Measurements from ENCODE around the gene METTL9.
"Not testable (repeated sequence)": the region's sequence is repeated elsewhere in the genome, so short reads cannot be mapped to it uniquely, and the experiment has no call there.

DNA sequence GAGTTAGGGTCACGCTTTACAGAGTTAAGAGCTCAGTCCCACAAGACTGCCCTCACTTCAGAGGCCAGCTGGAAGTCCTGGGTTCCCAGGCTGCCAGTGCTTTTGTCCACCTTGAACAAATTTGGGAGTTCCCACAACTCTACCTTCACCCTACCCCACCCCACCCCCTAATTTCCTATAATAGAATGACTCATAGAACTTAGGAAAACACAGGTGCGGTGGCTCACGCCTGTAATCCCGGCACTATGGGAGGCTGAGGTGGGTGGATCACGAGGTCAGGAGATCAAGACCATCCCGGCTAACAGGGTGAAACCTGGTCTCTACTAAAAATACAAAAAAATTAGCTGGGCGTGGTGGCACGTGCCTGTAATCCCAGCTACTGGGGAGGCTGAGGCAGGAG lies 6.5 kb downstream of the METTL9 start:
- TF ChIP-seq, protein P1, sequence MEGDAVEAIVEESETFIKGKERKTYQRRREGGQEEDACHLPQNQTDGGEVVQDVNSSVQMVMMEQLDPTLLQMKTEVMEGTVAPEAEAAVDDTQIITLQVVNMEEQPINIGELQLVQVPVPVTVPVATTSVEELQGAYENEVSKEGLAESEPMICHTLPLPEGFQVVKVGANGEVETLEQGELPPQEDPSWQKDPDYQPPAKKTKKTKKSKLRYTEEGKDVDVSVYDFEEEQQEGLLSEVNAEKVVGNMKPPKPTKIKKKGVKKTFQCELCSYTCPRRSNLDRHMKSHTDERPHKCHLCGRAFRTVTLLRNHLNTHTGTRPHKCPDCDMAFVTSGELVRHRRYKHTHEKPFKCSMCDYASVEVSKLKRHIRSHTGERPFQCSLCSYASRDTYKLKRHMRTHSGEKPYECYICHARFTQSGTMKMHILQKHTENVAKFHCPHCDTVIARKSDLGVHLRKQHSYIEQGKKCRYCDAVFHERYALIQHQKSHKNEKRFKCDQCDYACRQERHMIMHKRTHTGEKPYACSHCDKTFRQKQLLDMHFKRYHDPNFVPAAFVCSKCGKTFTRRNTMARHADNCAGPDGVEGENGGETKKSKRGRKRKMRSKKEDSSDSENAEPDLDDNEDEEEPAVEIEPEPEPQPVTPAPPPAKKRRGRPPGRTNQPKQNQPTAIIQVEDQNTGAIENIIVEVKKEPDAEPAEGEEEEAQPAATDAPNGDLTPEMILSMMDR (IDR thresholded peaks at IDR 0.05; ENCODE audit: low read depth, low read length), result not testable (repeated sequence)
- not testable (repeated sequence) for TF ChIP-seq POLR2A (IDR thresholded peaks at IDR 0.05; ENCODE audit: extremely low read depth, insufficient read length); MAX (IDR thresholded peaks at IDR 0.05; ENCODE audit: low read depth, low read length)
